GM19468 (cell line): ENCODE results near the gene COL1A1.

Source experiments
- ATAC-seq: cut with Tn5 transposase; IDR thresholded peaks from one replicate; pipeline ENCODE4 v1.9.1; 2021; ENCODE audit warnings: mild to moderate bottlenecking, moderate library complexity, moderate number of reproducible peaks; ENCODE audit not compliant: unreplicated experiment; ENCODE audit errors: extremely low read depth

Gene COL1A1

GRCh38 chr17:50188531-50188920 is 12.9 kb downstream of the COL1A1 start:
- no peak for ATAC-seq

- no peak for ATAC-seq
Observed at GRCh38 chr17:50187751-50188530, 13.5 kb downstream of the COL1A1 start.

DNA sequence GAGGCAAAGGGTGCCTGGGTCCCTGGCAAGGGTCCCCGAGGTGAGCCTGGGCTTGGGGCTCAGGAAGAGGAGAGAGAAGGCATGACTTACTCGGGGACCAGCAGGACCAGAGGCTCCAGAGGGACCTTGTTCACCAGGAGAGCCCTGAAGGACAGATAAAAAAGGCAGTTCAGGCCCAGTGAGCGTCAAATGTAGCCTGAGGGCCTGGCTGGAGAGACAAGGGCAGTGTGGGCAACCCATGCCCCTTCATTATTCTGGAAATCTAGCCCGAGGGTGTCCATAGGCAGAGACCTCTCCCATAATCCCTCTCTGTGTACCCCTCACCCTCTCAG is 14.1 kb downstream of the COL1A1 start:
- no peak for ATAC-seq

GRCh38 chr17:50186661-50187393 is 14.6 kb downstream of the COL1A1 start:
- ATAC-seq: no peak

DNA sequence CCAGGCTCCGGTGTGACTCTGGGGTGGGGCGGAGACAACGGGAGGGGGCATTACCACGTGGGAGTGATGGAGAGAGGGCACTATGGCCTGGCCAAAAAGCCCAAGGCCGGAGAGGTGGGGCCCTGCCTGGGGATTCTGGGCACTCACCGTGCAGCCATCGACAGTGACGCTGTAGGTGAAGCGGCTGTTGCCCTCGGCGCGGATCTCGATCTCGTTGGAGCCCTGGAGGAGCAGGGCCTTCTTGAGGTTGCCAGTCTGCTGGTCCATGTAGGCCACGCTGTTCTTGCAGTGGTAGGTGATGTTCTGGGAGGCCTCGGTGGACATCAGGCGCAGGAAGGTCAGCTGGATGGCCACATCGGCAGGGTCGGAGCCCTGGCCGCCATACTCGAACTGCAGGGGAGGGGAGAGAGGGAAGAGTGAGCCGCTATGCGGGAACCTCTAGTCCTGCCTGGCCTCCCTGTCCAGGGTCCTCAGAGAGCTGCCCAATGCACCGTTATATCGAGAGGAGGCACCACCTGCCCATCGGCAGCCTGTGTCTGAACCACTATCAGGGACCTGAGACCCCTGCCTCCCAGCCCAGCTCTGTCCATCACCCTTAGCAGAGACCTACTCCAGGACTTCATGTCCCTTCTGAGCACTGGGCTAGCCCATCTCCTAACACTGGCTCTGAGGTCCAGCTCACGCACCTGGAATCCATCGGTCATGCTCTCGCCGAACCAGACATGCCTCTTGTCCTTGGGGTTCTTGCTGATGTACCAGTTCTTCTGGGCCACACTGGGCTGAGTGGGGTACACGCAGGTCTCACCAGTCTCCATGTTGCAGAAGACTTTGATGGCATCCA is 15.6 kb downstream of the COL1A1 start:
- ATAC-seq: no peak

DNA sequence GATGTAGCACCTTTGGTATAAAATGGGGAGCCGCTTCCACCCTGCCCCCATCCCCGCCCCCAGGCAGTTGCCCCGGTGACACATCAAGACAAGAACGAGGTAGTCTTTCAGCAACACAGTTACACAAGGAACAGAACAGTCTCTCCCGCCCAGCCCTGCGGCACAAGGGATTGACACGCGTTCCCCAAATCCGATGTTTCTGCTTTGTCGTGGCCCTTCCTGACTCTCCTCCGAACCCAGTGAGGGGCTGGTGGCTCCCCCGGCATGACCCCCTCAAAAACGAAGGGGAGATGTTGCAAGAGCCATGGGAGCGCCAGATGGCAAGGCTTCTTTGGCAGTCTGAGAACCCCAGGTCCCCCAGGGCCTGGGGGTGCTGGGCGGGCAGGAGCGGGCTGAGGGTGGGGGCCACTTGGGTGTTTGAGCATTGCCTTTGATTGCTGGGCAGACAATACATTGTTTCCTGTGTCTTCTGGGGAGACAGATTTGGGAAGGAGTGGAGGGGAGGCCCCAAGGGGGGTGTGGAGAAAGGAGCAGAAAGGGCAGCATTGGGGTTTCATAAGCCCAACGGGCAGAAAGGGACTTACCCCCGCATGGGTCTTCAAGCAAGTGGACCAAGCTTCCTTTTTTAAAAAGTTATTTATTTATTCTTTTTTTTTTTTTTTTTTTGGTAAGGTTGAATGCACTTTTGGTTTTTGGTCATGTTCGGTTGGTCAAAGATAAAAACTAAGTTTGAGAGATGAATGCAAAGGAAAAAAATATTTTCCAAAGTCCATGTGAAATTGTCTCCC is 16.6 kb downstream of the COL1A1 start:
- ATAC-seq: no peak

DNA sequence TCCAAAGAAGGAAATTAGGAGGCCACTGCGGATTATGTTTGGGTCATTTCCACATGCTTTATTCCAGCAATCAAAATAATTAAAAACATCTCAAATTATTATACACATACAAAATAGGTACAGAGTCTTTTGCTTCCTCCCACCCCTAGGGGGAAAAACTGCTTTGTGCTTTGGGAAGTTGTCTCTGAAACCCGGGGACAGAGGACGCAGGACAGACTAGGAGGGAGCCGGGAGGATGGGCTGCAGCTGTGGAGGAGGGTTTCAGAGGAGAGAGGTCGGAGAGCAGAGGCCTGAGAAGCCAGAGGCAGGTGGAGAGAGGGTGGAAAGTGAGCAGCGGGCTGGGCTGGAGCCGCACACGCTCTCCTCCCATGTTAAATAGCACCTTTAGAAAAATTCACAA is 17.4 kb downstream of the COL1A1 start:
- ATAC-seq: no peak

GRCh38 chr17:50183421-50183994 is 17.9 kb downstream of the COL1A1 start:
- no peak for ATAC-seq

DNA sequence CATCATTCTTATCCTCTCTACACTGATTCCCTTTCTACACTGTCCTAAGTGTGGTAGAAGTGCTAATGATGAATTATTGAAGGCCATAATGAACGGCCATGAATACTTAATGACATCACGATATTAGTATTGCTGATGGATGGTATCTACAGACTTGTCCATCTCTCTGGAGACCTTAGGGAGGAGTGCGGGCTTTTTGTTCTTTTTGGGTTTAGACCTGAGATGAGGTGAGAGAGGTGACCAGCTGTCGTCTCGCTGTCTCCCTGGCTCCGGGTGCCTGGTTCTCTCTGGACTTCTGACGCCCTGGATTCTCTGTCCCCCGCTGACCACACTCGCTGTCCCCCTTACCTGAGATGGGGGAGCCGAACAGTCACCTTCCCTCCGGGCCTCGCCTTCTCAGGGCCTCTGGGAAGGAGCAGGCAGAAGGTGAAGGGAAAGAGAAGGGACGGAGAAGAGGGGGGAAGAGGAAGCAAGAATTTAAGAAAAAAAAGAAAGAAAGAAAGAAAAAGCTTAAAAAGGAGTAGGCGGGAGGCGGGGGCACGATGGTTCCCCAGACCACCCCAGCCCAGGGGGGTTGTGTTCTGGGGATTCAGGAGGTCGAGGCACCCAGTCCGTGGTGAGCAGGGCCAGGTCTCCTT is 18.5 kb downstream of the COL1A1 start:
- no peak for ATAC-seq

DNA sequence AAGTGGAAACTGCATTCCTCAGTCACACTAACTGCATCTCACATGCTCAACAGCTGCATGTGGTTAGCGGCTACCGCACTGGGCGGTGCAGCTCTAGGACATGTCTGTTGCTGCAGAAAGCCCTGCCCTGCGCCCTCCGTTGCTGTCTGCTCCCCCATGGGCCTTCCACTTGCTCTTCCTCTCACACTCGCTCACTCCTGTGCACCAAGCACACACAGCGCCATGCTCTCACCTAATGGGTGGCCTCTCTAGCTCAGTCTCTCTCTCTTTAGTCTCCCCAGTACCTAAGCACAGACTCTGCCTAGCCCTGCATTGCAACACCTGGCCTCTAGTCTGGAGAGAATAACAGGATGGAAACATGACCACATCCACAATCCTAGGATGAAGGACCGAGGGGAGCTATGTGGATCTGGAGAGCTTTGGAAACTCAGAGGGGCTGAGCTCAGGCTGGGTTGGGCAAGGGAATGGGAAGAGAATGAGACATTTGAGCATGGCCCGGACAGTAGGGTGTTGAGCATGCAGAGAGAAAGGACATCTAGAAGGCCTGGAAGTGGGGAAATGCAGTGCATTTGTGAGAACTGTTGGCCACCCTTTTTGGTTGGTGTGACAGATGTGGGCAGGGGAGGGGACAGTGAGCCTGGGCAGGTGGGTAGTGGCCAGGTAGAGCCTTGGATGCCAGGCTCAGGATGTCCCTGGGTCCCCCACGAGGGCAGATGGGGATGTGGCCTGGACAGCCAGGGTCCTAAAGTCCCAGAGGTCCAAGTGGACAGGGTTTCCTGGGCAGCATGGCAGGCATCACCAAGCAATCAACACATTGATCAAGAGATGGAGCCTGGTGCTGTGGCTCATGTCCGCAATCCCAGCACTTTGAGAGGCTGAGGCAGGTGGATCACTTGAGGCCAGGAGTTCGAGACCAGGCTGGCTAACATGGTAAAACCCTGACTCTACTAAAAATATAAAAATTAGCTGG is 19.6 kb downstream of the COL1A1 start:
- no peak for ATAC-seq

- ATAC-seq: no peak
Observed at GRCh38 chr17:50181144-50181543, 20.3 kb downstream of the COL1A1 start.

GRCh38 chr17:50180620-50181019 is 20.8 kb downstream of the COL1A1 start:
- no peak for ATAC-seq

DNA sequence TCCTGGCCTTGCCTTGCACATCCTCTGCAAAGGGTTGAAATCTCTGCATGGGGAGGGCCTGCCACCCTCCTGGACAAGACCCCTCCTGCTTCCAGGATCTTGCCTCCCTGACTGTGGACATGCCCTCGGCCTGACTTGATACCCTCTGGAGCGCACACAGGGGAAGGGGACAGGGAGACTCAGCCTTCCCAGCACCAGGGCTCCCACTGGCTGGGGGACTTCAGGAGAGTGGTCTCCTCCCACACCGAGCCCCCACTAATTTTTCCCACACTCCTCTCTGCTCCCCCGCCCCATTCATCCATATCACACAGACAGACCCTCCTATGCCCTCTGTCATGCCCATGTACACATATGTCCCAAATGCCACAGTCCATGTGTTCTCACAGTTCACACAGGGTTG is 21.3 kb downstream of the COL1A1 start:
- no peak for ATAC-seq

GRCh38 chr17:50177983-50178834 is 23.2 kb downstream of the COL1A1 start:
- ATAC-seq: no peak

- ATAC-seq: no peak
Observed at GRCh38 chr17:50177476-50177875, 24.0 kb downstream of the COL1A1 start.

- ATAC-seq: no peak
Observed at GRCh38 chr17:50176559-50177357, 24.7 kb downstream of the COL1A1 start.
